WTC11 (cell line): ENCODE data around the gene ABHD16A. TPM values are rescaled to one million over a fixed set of nuclear protein-coding genes. Genes with fewer than 3 reads are reported as not detected.

Experiments
- ATAC-seq: fragments of 200-7000 bp; cut with Tn5 transposase; 2 replicates; pipeline ENCODE4 v1.10.0; 2021; ENCODE audit warnings: mild to moderate bottlenecking, moderate library complexity
- CTCF ChIA-PET: fragments of 300-600 bp; sonication (Branson Sonifier 250); formaldehyde crosslinking; loops from one replicate; lab custom pipeline; 2021; ENCODE audit warnings: antibody characterized with exemption; lab: Charles Lee
- POLR2A ChIA-PET: fragments of 350-600 bp; sonication (Branson Sonifier 250); formaldehyde crosslinking; loops from one replicate; lab custom pipeline; 2021; ENCODE audit warnings: antibody characterized with exemption; lab: Charles Lee
- DNase-seq: peaks from one replicate; pipeline ENCODE4 v3.0.0; 2021; ENCODE audit warnings: low spot score
- H3K27ac Mint-ChIP-seq: 2 replicates; pipeline ENCODE4 v1.8.0; 2021; ENCODE audit warnings: mixed read lengths
- H3K27me3 Mint-ChIP-seq: 2 replicates; pipeline ENCODE4 v1.8.0; 2021; ENCODE audit warnings: low read depth, mild to moderate bottlenecking, moderate library complexity, mixed read lengths
- H3K36me3 Mint-ChIP-seq: 2 replicates; pipeline ENCODE4 v1.8.0; 2021; ENCODE audit warnings: mixed read lengths
- H3K4me1 Mint-ChIP-seq: 2 replicates; pipeline ENCODE4 v1.8.0; 2022; ENCODE audit warnings: mixed read lengths
- H3K4me3 Mint-ChIP-seq: 2 replicates; pipeline ENCODE4 v1.8.0; 2021; ENCODE audit warnings: mild to moderate bottlenecking, moderate library complexity, mixed read lengths
- H3K9me3 Mint-ChIP-seq: 2 replicates; pipeline ENCODE4 v1.8.0; 2021; ENCODE audit warnings: mixed read lengths
- CBFB ChIP-seq: sonication (generic); formaldehyde crosslinking; IDR thresholded peaks from 2 replicates; pipeline ENCODE4 v1.8.1; 2022; ENCODE audit warnings: mild to moderate bottlenecking, low read depth, missing genetic modification reagents
- CREM ChIP-seq: sonication (generic); formaldehyde crosslinking; IDR thresholded peaks from 2 replicates; pipeline ENCODE4 v1.8.1; 2022; ENCODE audit warnings: mild to moderate bottlenecking, missing genetic modification reagents, moderate library complexity
- ELF4 ChIP-seq: sonication (generic); formaldehyde crosslinking; IDR thresholded peaks from 2 replicates; pipeline ENCODE4 v1.8.1; 2022; ENCODE audit warnings: low read depth, mild to moderate bottlenecking, moderate library complexity, missing genetic modification reagents
- FOXK1 ChIP-seq: sonication (generic); formaldehyde crosslinking; IDR thresholded peaks from 2 replicates; pipeline ENCODE4 v1.8.0; 2022; ENCODE audit warnings: mild to moderate bottlenecking, moderate library complexity, missing genetic modification reagents
- JAZF1 ChIP-seq: fragments of 250-450 bp; sonication (Bioruptor Pico); IDR thresholded peaks from 2 replicates; pipeline ENCODE4 v1.9.0; 2021; ENCODE audit warnings: moderate library complexity, mild to moderate bottlenecking, inconsistent platforms
- NFATC4 ChIP-seq: fragments of 250-450 bp; sonication (Bioruptor Pico); IDR thresholded peaks from 2 replicates; pipeline ENCODE4 v1.9.0; 2021; ENCODE audit warnings: mild to moderate bottlenecking
- NFYB ChIP-seq: sonication (generic); formaldehyde crosslinking; conservative IDR thresholded peaks from 2 replicates; pipeline ENCODE4 v1.8.0; 2022; ENCODE audit warnings: low read depth, missing genetic modification reagents
- NR2C2 ChIP-seq: sonication (generic); formaldehyde crosslinking; IDR thresholded peaks from 2 replicates; pipeline ENCODE4 v1.8.0; 2022; ENCODE audit warnings: mild to moderate bottlenecking, missing genetic modification reagents
- RORB ChIP-seq: fragments of 250-450 bp; sonication (Bioruptor Pico); IDR thresholded peaks from 2 replicates; pipeline ENCODE4 v1.9.0; 2021; ENCODE audit warnings: mild to moderate bottlenecking
- SP1 ChIP-seq: sonication (generic); formaldehyde crosslinking; conservative IDR thresholded peaks from 2 replicates; pipeline ENCODE4 v1.8.1; 2022; ENCODE audit warnings: missing genetic modification reagents
- ZNF232 ChIP-seq: sonication (generic); formaldehyde crosslinking; IDR thresholded peaks from 2 replicates; pipeline ENCODE4 v1.8.0; 2022; ENCODE audit warnings: mild to moderate bottlenecking, missing genetic modification reagents
- ZNF396 ChIP-seq: fragments of 250-450 bp; sonication (Bioruptor Pico); IDR thresholded peaks from 2 replicates; pipeline ENCODE4 v1.8.0; 2021; ENCODE audit warnings: mild to moderate bottlenecking, moderate library complexity, borderline replicate concordance
- total RNA-seq: library from RNA; stranded (reverse); gene quantifications from 3 replicates; pipeline ENCODE4 v1.2.3, GENCODE V29; 2021
- TF ChIP-seq, protein P1 (sequence below): sonication (generic); formaldehyde crosslinking; IDR thresholded peaks from 2 replicates; pipeline ENCODE4 v1.8.0; 2022; ENCODE audit warnings: missing genetic modification reagents
- TF ChIP-seq, protein P2 (sequence below): sonication (generic); formaldehyde crosslinking; IDR thresholded peaks from 2 replicates; pipeline ENCODE4 v1.8.1; 2022; ENCODE audit warnings: low read depth, missing genetic modification reagents, borderline replicate concordance
- TF ChIP-seq, protein P3 (sequence below): sonication (generic); formaldehyde crosslinking; IDR thresholded peaks from 2 replicates; pipeline ENCODE4 v1.8.1; 2023; ENCODE audit warnings: mild to moderate bottlenecking, missing genetic modification reagents, moderate library complexity
- TF ChIP-seq, protein P4 (sequence below): sonication (generic); formaldehyde crosslinking; conservative IDR thresholded peaks from 2 replicates; pipeline ENCODE4 v1.8.1; 2023; ENCODE audit warnings: mild to moderate bottlenecking, low read depth, missing genetic modification reagents, moderate library complexity
- TF ChIP-seq, protein P5 (sequence below): sonication (generic); formaldehyde crosslinking; IDR thresholded peaks from 2 replicates; pipeline ENCODE4 v1.8.1; 2022; ENCODE audit warnings: low read depth, mild to moderate bottlenecking, moderate library complexity, missing genetic modification reagents, borderline replicate concordance
- TF ChIP-seq, protein P6 (sequence below): sonication (generic); formaldehyde crosslinking; IDR thresholded peaks from 2 replicates; pipeline ENCODE4 v1.8.1; 2023; ENCODE audit warnings: mild to moderate bottlenecking, missing genetic modification reagents
- TF ChIP-seq, protein P7 (sequence below): sonication (generic); formaldehyde crosslinking; IDR thresholded peaks from 2 replicates; pipeline ENCODE4 v1.8.0; 2022; ENCODE audit warnings: mild to moderate bottlenecking, missing genetic modification reagents
- TF ChIP-seq, protein P8 (sequence below): sonication (generic); formaldehyde crosslinking; IDR thresholded peaks from 2 replicates; pipeline ENCODE4 v1.8.1; 2022; ENCODE audit warnings: missing genetic modification reagents, borderline replicate concordance

The ABHD16A gene
- total RNA-seq, 1 experiment from 2014 or later = 28.6 TPM

DNA sequence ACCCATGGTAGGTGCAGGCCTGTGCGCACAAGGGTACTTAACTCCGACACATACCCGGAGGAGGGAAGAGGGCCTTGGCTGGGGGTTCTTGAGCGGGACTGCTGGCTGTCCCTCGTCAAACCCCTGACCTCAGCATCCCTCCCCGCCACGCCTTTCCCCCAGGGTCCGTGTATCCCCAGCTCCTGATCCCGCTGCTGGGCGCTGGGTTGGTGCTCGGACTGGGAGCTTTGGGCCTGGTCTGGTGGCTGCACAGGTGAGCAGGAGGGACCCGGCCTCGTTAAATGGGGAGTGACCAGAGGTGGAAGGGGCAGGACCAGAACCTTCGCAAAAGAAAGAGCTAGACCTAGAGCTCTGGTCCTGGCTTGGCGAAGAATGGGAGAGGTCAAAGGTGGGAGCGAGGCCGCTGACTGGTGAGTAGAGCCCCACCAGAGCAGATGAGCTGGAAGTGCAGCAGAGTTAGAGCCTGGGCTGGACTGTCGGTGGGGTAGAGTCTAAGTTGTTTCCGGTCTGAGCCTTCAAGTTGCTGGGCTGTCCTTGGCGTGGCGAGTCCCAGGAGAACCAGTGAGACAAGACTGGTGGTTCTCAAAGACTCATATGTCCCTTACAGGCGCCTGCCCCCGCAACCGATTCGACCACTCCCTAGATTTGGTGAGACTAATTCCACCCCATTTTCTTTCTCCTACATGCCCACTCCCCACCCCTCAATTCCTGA, 21.0 kb upstream of the ABHD16A start (continued):
- TF ChIP-seq, protein P1, sequence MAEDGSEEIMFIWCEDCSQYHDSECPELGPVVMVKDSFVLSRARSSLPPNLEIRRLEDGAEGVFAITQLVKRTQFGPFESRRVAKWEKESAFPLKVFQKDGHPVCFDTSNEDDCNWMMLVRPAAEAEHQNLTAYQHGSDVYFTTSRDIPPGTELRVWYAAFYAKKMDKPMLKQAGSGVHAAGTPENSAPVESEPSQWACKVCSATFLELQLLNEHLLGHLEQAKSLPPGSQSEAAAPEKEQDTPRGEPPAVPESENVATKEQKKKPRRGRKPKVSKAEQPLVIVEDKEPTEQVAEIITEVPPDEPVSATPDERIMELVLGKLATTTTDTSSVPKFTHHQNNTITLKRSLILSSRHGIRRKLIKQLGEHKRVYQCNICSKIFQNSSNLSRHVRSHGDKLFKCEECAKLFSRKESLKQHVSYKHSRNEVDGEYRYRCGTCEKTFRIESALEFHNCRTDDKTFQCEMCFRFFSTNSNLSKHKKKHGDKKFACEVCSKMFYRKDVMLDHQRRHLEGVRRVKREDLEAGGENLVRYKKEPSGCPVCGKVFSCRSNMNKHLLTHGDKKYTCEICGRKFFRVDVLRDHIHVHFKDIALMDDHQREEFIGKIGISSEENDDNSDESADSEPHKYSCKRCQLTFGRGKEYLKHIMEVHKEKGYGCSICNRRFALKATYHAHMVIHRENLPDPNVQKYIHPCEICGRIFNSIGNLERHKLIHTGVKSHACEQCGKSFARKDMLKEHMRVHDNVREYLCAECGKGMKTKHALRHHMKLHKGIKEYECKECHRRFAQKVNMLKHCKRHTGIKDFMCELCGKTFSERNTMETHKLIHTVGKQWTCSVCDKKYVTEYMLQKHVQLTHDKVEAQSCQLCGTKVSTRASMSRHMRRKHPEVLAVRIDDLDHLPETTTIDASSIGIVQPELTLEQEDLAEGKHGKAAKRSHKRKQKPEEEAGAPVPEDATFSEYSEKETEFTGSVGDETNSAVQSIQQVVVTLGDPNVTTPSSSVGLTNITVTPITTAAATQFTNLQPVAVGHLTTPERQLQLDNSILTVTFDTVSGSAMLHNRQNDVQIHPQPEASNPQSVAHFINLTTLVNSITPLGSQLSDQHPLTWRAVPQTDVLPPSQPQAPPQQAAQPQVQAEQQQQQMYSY = no peak
- TF ChIP-seq, protein P2, sequence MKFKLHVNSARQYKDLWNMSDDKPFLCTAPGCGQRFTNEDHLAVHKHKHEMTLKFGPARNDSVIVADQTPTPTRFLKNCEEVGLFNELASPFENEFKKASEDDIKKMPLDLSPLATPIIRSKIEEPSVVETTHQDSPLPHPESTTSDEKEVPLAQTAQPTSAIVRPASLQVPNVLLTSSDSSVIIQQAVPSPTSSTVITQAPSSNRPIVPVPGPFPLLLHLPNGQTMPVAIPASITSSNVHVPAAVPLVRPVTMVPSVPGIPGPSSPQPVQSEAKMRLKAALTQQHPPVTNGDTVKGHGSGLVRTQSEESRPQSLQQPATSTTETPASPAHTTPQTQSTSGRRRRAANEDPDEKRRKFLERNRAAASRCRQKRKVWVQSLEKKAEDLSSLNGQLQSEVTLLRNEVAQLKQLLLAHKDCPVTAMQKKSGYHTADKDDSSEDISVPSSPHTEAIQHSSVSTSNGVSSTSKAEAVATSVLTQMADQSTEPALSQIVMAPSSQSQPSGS (CRISPR knock-in tag) = no peak
- TF ChIP-seq NR2C2 (no peak), FOXK1 (CRISPR knock-in tag) (no peak), ZNF396 (CRISPR knock-in tag) (no peak), ELF4 (CRISPR knock-in tag) (no peak), CREM (CRISPR knock-in tag) (no peak), CBFB (CRISPR knock-in tag) (no peak), NFATC4 (CRISPR knock-in tag) (no peak), JAZF1 (CRISPR knock-in tag) (no peak)
- TF ChIP-seq, protein P3, sequence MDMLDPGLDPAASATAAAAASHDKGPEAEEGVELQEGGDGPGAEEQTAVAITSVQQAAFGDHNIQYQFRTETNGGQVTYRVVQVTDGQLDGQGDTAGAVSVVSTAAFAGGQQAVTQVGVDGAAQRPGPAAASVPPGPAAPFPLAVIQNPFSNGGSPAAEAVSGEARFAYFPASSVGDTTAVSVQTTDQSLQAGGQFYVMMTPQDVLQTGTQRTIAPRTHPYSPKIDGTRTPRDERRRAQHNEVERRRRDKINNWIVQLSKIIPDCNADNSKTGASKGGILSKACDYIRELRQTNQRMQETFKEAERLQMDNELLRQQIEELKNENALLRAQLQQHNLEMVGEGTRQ (CRISPR knock-in tag) = no peak
- TF ChIP-seq, protein P4, sequence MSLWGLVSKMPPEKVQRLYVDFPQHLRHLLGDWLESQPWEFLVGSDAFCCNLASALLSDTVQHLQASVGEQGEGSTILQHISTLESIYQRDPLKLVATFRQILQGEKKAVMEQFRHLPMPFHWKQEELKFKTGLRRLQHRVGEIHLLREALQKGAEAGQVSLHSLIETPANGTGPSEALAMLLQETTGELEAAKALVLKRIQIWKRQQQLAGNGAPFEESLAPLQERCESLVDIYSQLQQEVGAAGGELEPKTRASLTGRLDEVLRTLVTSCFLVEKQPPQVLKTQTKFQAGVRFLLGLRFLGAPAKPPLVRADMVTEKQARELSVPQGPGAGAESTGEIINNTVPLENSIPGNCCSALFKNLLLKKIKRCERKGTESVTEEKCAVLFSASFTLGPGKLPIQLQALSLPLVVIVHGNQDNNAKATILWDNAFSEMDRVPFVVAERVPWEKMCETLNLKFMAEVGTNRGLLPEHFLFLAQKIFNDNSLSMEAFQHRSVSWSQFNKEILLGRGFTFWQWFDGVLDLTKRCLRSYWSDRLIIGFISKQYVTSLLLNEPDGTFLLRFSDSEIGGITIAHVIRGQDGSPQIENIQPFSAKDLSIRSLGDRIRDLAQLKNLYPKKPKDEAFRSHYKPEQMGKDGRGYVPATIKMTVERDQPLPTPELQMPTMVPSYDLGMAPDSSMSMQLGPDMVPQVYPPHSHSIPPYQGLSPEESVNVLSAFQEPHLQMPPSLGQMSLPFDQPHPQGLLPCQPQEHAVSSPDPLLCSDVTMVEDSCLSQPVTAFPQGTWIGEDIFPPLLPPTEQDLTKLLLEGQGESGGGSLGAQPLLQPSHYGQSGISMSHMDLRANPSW (CRISPR knock-in tag) = no peak
- TF ChIP-seq, protein P5, sequence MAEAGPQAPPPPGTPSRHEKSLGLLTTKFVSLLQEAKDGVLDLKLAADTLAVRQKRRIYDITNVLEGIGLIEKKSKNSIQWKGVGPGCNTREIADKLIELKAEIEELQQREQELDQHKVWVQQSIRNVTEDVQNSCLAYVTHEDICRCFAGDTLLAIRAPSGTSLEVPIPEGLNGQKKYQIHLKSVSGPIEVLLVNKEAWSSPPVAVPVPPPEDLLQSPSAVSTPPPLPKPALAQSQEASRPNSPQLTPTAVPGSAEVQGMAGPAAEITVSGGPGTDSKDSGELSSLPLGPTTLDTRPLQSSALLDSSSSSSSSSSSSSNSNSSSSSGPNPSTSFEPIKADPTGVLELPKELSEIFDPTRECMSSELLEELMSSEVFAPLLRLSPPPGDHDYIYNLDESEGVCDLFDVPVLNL (CRISPR knock-in tag) = no peak
- TF ChIP-seq, all 79 proteins: peak for 0

DNA sequence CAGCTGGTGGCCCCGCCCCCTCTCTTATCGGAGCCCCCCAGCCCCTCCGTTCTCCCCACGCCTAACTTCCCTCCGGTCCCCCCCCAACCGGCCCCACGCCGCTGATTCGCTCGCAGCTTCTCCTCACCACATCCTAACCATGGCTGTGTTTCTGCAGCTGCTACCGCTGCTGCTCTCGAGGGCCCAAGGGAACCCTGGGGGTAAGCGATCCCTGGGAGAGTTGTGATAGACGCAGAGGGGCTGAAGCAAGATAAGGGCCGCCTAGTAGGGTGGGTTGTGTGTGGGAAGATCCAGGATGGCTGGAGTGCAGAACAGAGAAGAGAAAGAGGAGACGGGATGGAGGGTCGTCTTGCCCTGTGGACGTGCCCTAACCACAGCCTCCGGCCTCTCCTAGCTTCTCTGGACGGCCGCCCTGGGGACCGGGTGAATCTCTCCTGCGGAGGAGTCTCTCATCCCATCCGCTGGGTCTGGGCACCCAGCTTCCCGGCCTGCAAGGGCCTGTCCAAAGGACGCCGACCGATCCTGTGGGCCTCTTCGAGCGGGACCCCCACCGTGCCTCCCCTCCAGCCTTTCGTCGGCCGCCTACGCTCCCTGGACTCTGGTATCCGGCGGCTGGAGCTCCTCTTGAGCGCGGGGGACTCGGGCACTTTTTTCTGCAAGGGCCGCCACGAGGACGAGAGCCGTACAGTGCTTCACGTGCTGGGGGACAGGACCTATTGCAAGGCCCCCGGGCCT, 20.3 kb upstream of the ABHD16A start, which contains the start of gene MPIG6B:
Gene MPIG6B, plus strand, starts transcription at position 129 of the 735 bp plus-strand sequence. Its CDS starts 11 bp downstream, at position 140.
- Mint-ChIP-seq H3K36me3 (peaks cover 9% of the 10 kb centered on the region), H3K9me3 (no peaks in the 10 kb centered on the region), H3K27ac (0 out of 2 replicates have a peak within 1 kb of the TSS, but pooled peaks have one; percentile 42), H3K4me3 (no peak within 1 kb of the TSS), H3K4me1 (peaks cover 7% of the 10 kb centered on the region), H3K27me3 (peaks cover 4% of the 10 kb centered on the region; the same call in 1 of the 2 replicates)
- ATAC-seq = no peak; the same call in 1 of the 2 replicates
- POLR2A ChIA-PET = no interaction called here
- DNase-seq = no peak
- CTCF ChIA-PET = interaction anchor here (0.6 to 3.0 kb wide), 6 partner anchors 13 to 72 kb away, joined by 3 to 16 read pairs (median 3); partner anchors contain the start of genes ABHD16A, CLIC1 and VARS1
- TF ChIP-seq RORB (no peak), ZNF232 (CRISPR knock-in tag) (no peak), NFYB (no peak), NR2C2 (no peak), SP1 (CRISPR knock-in tag) (no peak)
- TF ChIP-seq, protein P6, sequence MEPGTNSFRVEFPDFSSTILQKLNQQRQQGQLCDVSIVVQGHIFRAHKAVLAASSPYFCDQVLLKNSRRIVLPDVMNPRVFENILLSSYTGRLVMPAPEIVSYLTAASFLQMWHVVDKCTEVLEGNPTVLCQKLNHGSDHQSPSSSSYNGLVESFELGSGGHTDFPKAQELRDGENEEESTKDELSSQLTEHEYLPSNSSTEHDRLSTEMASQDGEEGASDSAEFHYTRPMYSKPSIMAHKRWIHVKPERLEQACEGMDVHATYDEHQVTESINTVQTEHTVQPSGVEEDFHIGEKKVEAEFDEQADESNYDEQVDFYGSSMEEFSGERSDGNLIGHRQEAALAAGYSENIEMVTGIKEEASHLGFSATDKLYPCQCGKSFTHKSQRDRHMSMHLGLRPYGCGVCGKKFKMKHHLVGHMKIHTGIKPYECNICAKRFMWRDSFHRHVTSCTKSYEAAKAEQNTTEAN (CRISPR knock-in tag) = no peak
- TF ChIP-seq, protein P7, sequence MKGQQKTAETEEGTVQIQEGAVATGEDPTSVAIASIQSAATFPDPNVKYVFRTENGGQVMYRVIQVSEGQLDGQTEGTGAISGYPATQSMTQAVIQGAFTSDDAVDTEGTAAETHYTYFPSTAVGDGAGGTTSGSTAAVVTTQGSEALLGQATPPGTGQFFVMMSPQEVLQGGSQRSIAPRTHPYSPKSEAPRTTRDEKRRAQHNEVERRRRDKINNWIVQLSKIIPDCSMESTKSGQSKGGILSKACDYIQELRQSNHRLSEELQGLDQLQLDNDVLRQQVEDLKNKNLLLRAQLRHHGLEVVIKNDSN (CRISPR knock-in tag) = no peak
- TF ChIP-seq, protein P8, sequence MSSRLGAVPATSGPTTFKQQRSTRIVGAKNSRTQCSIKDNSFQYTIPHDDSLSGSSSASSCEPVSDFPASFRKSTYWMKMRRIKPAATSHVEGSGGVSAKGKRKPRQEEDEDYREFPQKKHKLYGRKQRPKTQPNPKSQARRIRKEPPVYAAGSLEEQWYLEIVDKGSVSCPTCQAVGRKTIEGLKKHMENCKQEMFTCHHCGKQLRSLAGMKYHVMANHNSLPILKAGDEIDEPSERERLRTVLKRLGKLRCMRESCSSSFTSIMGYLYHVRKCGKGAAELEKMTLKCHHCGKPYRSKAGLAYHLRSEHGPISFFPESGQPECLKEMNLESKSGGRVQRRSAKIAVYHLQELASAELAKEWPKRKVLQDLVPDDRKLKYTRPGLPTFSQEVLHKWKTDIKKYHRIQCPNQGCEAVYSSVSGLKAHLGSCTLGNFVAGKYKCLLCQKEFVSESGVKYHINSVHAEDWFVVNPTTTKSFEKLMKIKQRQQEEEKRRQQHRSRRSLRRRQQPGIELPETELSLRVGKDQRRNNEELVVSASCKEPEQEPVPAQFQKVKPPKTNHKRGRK (CRISPR knock-in tag) = no peak
